Non-pigmented ciliary epithelial cell (primary cell): ENCODE measurements around the gene GCLC.
A peak's percentile ranks its signal among the peaks of the same experiment; 100 is the strongest.
"Not testable (repeated sequence)": the region's sequence is repeated elsewhere in the genome, so short reads cannot be mapped to it uniquely, and the experiment has no call there.

Source experiments
- DNase-seq: peaks from one replicate; pipeline ENCODE4 v3.0.0-alpha.2; 2010; ENCODE audit warnings: low read depth

The GCLC gene

GRCh38 chr6:53544470-53545308 lies at the start of gene GCLC:
GCLC (minus strand) TSS chr6:53545101; CDS start chr6:53544645, 456 bp downstream.
- DNase-seq, result peak; percentile 71

DNA sequence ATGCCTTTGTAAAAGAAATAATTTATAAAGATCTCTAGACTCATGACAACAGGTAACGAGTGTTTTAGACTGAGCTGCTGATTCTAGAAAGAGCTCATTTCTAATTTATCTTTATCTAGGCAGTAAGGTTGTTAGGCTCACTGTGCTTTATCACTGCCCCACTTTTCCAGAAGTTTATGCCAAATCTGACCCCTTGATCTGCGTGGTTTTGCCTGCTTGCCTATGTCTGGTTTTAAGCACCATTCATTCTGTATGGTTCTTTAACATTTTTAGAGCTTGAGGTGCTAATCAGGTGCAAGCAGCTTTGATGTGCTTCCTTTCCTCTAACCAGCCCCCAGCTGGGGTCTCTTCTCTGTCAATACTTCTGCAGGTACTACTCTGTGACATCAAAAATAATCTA lies 49.7 kb upstream of the GCLC start:
- no peak for DNase-seq

DNA sequence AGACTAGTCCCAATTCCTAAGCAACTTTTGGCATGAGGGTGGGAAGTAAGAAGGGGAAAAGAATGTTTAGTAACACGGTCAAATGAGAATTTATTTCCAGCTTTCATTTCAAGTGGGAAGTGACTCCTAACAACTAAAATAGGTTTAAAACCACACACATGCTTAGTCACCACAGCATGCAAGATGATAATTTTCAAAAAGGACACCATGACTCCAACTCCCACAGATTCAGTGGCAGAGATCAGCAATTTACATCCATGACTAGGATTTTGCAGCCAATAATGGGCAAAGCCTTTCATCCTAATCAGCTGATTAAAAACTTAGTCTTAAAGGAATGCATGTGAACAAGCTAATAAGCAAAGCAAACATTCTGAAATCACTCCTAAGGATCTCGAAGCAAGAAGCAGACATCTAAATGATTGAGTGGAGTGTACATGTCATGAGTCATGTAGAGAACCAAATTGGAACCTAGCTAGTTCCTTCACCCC lies 48.1 kb upstream of the GCLC start:
- no peak for DNase-seq

DNA sequence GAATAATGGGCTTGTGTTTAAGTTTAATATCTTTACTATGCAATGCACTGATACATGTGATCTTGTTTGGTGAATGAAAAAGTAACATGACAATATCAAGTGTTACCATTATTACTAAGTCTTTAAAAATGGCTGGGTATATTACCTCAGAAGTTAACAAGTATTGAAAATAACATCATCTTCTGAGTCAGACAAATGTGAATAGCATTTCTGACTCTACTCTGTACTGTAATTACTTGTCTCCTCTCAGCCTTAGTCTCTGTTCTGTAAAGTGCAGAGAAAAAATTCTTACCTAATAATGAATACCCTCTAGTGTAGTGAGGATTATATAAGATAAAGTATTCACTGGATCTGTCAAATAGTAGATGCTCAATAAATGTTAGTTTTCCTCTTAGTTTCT lies 47.0 kb upstream of the GCLC start:
- DNase-seq, result no peak

DNA sequence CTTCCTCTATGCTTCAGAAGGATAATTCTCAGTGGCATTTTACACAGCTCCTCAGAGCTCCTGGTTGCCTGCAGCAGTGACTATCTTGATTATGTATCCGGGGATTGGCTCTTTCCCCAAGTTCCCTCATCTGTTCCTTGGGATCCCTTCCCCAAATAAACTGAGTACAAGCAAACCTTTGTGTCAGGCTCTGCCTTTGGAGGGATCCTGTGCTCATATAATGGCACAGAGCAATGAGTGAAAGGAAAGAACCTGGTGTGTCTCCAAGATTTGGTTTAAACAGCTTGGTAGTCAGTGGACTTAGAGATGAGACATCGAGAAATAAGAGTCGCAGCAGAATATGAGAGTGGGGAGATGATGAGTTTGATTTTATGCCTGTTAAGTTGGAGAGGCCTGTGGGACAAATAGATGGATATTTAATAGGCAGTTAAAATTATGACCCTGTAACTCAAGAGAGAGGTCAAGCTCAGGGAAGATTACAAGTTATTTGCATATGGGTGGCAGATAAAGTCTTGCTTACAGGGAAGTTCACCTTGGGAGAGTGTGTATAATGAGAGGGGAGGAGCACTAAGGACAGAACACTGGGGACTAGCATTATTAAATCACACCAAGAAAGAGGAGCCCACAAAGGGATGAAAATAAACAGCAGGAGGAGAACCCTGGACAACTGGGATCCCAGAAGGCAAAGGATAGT lies 44.1 kb upstream of the GCLC start:
- DNase-seq, result no peak

DNA sequence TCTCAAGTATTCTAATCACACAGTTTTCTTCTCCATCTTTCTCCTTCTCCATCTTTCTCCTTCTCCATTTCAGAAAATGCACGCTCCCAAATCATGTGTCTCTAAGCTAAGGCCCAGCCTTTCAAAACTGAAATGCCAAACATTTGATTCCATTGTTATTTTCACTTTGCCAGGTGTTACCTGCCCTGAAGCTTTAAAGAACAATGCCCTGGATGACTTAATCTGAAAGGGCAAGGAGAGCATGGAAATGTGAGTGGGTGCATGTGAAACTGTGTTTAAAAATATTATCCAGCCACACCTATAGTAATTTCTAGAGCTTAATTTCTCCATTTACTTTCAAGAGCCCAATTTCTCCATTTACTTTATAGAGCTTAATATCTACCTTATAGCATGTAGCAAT lies 42.4 kb upstream of the GCLC start:
- no peak for DNase-seq

GRCh38 chr6:53585208-53585900 lies 40.5 kb upstream of the GCLC start:
- no peak for DNase-seq

DNA sequence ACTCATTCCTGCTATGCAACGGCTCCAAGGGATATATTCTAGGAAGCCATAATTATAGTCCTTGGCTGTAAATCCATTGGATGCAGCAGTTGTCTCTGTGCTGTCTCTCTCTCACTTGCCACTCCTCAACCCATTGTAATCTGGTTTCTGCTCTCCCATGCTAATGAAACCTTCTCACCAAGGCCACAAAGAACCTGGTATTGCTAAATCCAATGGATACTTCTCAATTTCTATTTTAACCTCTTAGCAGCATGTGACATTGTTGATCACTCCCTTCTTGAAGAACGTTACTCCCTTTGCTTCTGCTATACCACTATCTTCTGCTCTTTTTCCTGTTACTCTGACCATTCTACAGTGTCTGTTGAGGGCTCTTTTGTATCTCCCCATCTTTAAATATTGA lies 39.8 kb upstream of the GCLC start:
- DNase-seq, result no peak

DNA sequence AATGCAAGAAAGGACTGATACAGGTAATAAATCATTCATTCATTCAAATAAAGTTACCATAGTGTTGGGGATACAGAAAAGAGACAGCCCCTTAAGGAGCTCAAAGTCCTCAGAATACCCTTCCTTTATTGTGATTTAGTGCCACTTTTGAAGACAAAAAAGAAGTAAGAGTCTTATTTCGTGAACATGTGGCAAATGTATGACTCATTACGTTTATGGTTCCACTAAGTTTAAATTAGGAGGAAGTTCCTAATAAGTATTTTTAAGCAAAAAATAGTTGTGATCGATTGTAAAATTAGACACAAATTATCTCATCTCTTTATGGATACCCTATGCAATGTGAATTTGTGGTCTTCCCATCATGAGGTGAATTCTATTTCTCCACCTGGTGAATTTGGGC lies 38.5 kb upstream of the GCLC start:
- DNase-seq, result no peak

DNA sequence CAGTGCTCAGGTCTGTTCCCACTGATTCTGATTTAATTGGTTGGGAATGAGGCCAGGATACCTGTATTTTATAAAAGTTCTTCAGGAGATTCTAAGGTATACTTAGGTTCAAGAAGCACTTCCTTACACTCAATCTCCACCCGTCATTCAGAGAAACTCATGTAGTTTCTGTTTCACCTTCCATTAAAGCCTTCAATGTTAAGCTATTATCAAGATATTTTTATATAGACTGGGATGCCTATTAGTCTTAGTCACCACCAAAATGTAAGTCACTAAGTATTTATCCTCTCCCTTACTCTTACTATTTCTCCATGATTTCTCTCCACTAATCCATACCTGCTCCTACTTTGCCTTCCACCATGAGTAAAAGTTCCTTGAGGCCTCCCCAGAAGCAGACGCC lies 38.1 kb upstream of the GCLC start:
- no peak for DNase-seq

- DNase-seq, result no peak
Observed at GRCh38 chr6:53581856-53582255, 37.0 kb upstream of the GCLC start.

GRCh38 chr6:53581173-53581773 lies 36.4 kb upstream of the GCLC start:
- DNase-seq, result no peak

DNA sequence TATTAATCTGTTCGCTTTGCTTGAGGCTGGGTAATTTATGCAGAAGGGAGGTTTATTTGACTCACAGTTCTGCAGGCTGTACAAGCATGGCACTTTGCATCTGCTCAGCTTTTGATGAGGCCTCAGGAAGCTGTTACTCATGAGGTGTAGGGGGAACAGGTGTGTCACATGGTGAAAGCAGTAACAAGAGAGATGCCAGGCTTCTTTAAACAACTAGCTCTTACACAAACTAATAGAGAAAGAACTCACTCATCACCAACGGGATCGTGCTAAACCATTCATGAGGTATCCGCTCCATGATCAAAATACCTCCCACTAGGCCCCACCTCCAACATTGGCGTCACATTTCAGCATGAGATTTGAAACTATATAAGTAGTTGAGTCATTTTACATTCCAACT lies 34.4 kb upstream of the GCLC start:
- DNase-seq, result no peak

GRCh38 chr6:53578371-53578770 lies 33.5 kb upstream of the GCLC start:
- DNase-seq, result no peak

DNA sequence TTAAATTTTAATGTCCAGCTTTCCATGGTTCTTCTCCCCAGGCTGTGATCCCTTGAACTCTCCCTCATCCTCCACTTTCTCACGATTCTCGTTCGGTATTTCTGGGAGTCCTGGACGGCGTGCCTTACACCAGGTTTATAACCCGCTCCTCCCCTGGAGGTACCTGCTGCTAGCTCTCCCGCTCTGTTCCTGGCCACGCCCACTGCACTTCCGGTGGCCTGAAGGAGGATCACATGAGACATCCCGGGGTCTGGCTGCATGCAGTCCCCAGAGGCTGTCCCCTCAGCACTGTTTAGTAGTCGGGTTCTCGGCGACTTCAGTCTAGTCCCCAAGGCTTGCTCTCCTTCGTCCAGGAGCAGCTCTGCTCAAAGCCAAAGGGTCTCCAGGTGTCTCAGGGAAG lies 28.4 kb upstream of the GCLC start:
- DNase-seq, result no peak

GRCh38 chr6:53572379-53572778 lies 27.5 kb upstream of the GCLC start:
- DNase-seq, result not testable (repeated sequence)

DNA sequence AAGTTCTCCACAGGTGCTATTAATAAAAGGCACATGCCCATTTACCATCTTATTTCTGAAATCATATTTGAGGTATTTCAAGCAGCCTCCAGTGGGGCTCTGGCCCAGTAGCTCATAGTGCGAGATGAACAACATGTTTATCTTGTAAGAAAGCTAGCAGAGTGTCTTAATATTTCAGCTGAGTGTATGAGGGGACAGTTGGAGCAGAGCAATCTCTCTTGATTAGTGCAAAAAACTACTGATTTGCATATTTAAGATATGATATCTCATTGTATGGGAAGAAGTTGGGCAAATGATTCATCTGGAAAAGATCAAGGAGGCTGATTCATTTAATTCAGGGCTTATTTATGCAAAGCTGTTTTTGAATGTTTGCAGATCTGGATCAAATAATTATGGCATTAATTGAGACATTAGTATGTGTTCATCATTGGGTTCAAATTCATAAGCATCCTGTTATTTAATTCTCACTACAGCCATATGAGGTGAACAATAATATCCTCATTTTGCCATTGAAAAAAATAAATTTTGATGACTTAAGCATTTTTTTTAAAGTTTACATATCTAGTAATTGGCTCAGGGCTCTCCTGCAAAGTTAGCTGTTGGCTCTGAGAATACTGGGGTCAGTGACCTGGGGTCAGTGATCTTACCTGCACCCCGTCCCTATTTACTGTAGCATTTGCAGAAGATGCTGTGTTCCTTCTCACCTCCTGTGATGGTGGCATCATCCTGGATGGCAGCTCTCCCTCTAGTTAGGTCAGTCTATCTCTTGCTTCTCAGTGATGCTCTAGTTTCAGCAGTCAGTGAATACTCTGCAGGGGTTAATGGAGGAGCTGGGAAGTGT lies 24.1 kb upstream of the GCLC start:
- no peak for DNase-seq

DNA sequence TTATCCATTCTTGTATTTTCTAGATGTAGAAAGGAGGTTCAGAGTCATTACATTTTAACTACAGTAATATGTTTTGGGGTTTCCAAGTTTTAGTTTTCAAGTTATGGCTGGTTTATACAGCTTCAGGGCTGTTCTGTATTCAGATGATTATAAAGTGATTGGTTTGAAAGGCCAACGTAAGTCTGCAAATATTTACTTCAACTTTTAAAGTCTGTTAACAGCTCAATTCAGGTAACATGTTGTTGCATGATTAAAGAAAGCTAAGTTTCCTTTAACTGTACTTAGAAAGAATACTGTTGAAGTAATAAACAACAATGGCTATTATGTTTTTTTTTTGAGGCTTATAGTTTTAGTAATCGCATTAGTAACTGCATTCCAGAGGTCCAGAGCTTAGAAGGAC lies 22.8 kb upstream of the GCLC start:
- DNase-seq, result no peak

DNA sequence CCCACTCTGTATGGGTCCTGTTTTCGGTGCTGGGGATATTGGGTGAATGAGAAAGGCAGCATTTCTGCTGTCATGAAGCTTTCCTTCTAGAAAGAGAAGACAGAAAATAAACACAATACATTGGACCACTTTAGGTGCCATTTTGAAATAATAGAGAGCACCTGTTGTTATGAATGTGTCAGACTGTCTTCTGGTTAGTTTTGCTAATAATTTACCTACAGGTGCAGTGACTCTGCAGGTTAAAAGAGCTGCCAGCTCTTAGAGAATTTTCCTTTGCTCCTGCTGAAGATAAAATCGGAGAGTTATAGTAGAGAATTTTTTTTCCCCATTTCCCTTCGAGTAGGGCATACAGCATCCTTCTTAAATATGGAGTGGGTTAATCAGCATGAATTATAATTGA lies 21.9 kb upstream of the GCLC start:
- no peak for DNase-seq

GRCh38 chr6:53565886-53566285 lies 21.0 kb upstream of the GCLC start:
- no peak for DNase-seq

- DNase-seq, result no peak
Observed at GRCh38 chr6:53564401-53565065, 19.6 kb upstream of the GCLC start.
